HG03457 (cell line): ENCODE data around the gene POU2AF1.

Source experiments
- ATAC-seq: cut with Tn5 transposase; IDR thresholded peaks from one replicate; pipeline ENCODE4 v1.9.1; 2021; ENCODE audit warnings: moderate number of reproducible peaks; ENCODE audit not compliant: unreplicated experiment

Gene POU2AF1

GRCh38 chr11:111363985-111364384, 15.1 kb downstream of the POU2AF1 start:
- ATAC-seq, result no peak

- ATAC-seq, result no peak
Measured at GRCh38 chr11:111362887-111363411, 16.1 kb downstream of the POU2AF1 start.

GRCh38 chr11:111361874-111362273, 17.2 kb downstream of the POU2AF1 start:
- no peak for ATAC-seq

- no peak for ATAC-seq
Measured at GRCh38 chr11:111361052-111361801, 17.8 kb downstream of the POU2AF1 start.

GRCh38 chr11:111360150-111361043, 18.7 kb downstream of the POU2AF1 start:
- ATAC-seq, result no peak

GRCh38 chr11:111359223-111360149, 19.6 kb downstream of the POU2AF1 start:
- ATAC-seq, result no peak

GRCh38 chr11:111358038-111359001, 20.8 kb downstream of the POU2AF1 start:
- ATAC-seq, result no peak

GRCh38 chr11:111357150-111358037, 21.7 kb downstream of the POU2AF1 start:
- no peak for ATAC-seq

GRCh38 chr11:111356660-111357048, 22.4 kb downstream of the POU2AF1 start:
- no peak for ATAC-seq

GRCh38 chr11:111355956-111356659, 23.0 kb downstream of the POU2AF1 start:
- ATAC-seq, result no peak

- no peak for ATAC-seq
Measured at GRCh38 chr11:111355101-111355500, 24.0 kb downstream of the POU2AF1 start.

GRCh38 chr11:111354601-111354891, 24.5 kb downstream of the POU2AF1 start:
- no peak for ATAC-seq

- no peak for ATAC-seq
Measured at GRCh38 chr11:111353776-111354600, 25.1 kb downstream of the POU2AF1 start.

- no peak for ATAC-seq
Measured at GRCh38 chr11:111352935-111353710, 26.0 kb downstream of the POU2AF1 start.

GRCh38 chr11:111352231-111352746, 26.8 kb downstream of the POU2AF1 start:
- ATAC-seq, result no peak

- no peak for ATAC-seq
Measured at GRCh38 chr11:111351374-111352055, 27.6 kb downstream of the POU2AF1 start.
